AG04450 (cell line): ENCODE data around the gene NABP2. TPM values are rescaled to one million over a fixed set of nuclear protein-coding genes. Genes with fewer than 3 reads are reported as not detected.

ENCODE experiments used
- CTCF ChIA-PET: fragments of 300-600, 350-600 bp; formaldehyde crosslinking; extraction: SDS; loops from one replicate; lab custom pipeline; 2022; ENCODE audit warnings: antibody characterized with exemption, inconsistent platforms; lab: Charles Lee
- POLR2A ChIA-PET: fragments of 350-600 bp; formaldehyde crosslinking; extraction: SDS; loops from one replicate; lab custom pipeline; 2021; ENCODE audit warnings: antibody characterized with exemption, inconsistent platforms; lab: Yijun Ruan, JAX
- DNase-seq: peaks from one replicate; pipeline ENCODE4 v3.0.0-alpha.2; 2011; ENCODE audit warnings: low read depth, low spot score
- H3K27ac ChIP-seq: one replicate; pipeline ENCODE4 v1.5.1; 2012; ENCODE audit warnings: low read depth, low read length, control low read depth
- H3K27me3 ChIP-seq: one replicate; pipeline ENCODE4 v1.6.0; 2012; ENCODE audit warnings: low read length; ENCODE audit not compliant: control insufficient read depth, insufficient read depth
- H3K4me3 ChIP-seq: 2 replicates; pipeline ENCODE4 v1.5.1; 2011; ENCODE audit warnings: mild to moderate bottlenecking, low read depth, low read length, control low read depth
- H3K9me3 ChIP-seq: 2 replicates; pipeline ENCODE4 v1.5.1; 2012; ENCODE audit warnings: low read length; ENCODE audit not compliant: control insufficient read depth, insufficient read depth
- polyA plus RNA-seq: library from polyadenylated mRNA; depleted of rRNA; stranded (reverse); fragments of >200 nt; gene quantifications from 2 replicates; pipeline ENCODE4 v1.2.3, GENCODE V29; 2011
- TF ChIP-seq, protein P1 (sequence below): IDR thresholded peaks from 2 replicates; pipeline ENCODE4 v1.5.1; 2011; ENCODE audit warnings: low read depth, low read length, control low read depth, inconsistent platforms

Gene NABP2
- polyA plus RNA-seq, 1 experiment, result 52.5 TPM

- Histone ChIP-seq H3K27ac (no peak overlapping the region), H3K9me3 (no peaks in the 10 kb centered on the region; the same call in 1 of the 2 replicates), H3K27me3 (no peaks in the 10 kb centered on the region), H3K4me3 (no peak overlapping the region)
- DNase-seq, result no peak
- POLR2A ChIA-PET, result no interaction called here
- TF ChIP-seq, protein P1, sequence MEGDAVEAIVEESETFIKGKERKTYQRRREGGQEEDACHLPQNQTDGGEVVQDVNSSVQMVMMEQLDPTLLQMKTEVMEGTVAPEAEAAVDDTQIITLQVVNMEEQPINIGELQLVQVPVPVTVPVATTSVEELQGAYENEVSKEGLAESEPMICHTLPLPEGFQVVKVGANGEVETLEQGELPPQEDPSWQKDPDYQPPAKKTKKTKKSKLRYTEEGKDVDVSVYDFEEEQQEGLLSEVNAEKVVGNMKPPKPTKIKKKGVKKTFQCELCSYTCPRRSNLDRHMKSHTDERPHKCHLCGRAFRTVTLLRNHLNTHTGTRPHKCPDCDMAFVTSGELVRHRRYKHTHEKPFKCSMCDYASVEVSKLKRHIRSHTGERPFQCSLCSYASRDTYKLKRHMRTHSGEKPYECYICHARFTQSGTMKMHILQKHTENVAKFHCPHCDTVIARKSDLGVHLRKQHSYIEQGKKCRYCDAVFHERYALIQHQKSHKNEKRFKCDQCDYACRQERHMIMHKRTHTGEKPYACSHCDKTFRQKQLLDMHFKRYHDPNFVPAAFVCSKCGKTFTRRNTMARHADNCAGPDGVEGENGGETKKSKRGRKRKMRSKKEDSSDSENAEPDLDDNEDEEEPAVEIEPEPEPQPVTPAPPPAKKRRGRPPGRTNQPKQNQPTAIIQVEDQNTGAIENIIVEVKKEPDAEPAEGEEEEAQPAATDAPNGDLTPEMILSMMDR, result no peak
- CTCF ChIA-PET, result no interaction called here
These were observed 20.4 kb downstream of the NABP2 start for GRCh38 chr12:56244494-56244893.

DNA sequence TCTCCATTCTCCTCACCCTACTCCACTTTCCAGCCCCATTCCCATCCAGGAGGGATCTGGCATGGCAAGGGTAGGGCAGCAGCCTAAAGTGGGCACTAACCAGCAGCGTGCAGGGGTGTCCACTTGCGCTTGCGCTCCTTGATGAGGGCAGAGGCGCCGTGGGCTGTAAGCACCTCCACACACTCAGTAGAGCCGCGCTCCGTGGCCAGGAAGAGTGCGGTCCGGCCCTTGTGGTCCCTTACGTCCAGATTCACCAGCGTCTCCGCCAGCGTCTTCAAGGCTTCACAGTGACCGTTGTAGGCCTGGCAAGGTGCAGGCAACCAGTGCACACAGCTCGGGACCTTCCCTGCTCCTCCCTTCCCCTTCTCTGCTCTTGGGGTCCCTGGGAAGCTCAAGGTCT is 23.8 kb downstream of the NABP2 start:
- no peak for DNase-seq
- Histone ChIP-seq H3K9me3 (no peaks in the 10 kb centered on the region; the same call in 1 of the 2 replicates), H3K4me3 (no peak overlapping the region), H3K27ac (no peak overlapping the region), H3K27me3 (no peaks in the 10 kb centered on the region)
- TF ChIP-seq, protein P1, result no peak
- POLR2A ChIA-PET, result interaction anchor here (0.6 to 2.0 kb wide), 3 partner anchors 26 to 1193 kb away, joined by 4 read pairs; partner anchors contain the start of genes CNPY2 and RNF41
- CTCF ChIA-PET, result interaction anchor here (0.6 to 1.2 kb wide), 3 partner anchors 10 to 16 kb away, joined by 3 read pairs; no protein-coding TSS in a partner anchor

- H3K27ac ChIP-seq, result no peak overlapping the region
- no peak overlapping the region for H3K4me3 ChIP-seq
- DNase-seq, result no peak
- no peaks in the 10 kb centered on the region; the same call in 1 of the 2 replicates for H3K9me3 ChIP-seq
- TF ChIP-seq, protein P1, result no peak
- ChIA-PET CTCF (interaction anchor here (1.2 kb wide), 2 partner anchors 9 to 10 kb away, joined by 3 read pairs; no protein-coding TSS in a partner anchor), POLR2A (interaction anchor here (1.1 to 2.0 kb wide), 2 partner anchors 27 to 67 kb away, joined by 4 read pairs; partner anchors contain the start of genes CNPY2 and RNF41)
- no peaks in the 10 kb centered on the region for H3K27me3 ChIP-seq
These were observed 24.6 kb downstream of the NABP2 start for GRCh38 chr12:56248711-56249110.

- Histone ChIP-seq H3K27ac (no peak overlapping the region), H3K9me3 (no peaks in the 10 kb centered on the region; the same call in 1 of the 2 replicates), H3K27me3 (no peaks in the 10 kb centered on the region), H3K4me3 (no peak overlapping the region)
- ChIA-PET POLR2A (no interaction called here), CTCF (interaction anchor here (0.9 kb wide), 1 partner anchor 30 kb away, joined by 3 read pairs; no protein-coding TSS in a partner anchor)
- no peak for DNase-seq
- TF ChIP-seq, protein P1, result no peak
These were observed 28.5 kb downstream of the NABP2 start for GRCh38 chr12:56252649-56253048.

- Histone ChIP-seq H3K4me3 (no peak overlapping the region), H3K9me3 (no peaks in the 10 kb centered on the region; the same call in 1 of the 2 replicates), H3K27me3 (no peaks in the 10 kb centered on the region), H3K27ac (no peak overlapping the region)
- CTCF ChIA-PET, result interaction anchor here (0.9 kb wide), 1 partner anchor 30 kb away, joined by 3 read pairs; no protein-coding TSS in a partner anchor
- TF ChIP-seq, protein P1, result no peak
- POLR2A ChIA-PET, result no interaction called here
- DNase-seq, result no peak
These were observed 28.9 kb downstream of the NABP2 start for GRCh38 chr12:56253091-56253490.
